ENCODE data around the gene DLG4. TPM values are rescaled to one million over a fixed set of nuclear protein-coding genes. Genes with fewer than 3 reads are reported as not detected.
A peak's percentile ranks its signal among the peaks of the same experiment; 100 is the strongest.
"Not testable (repeated sequence)": the region's sequence is repeated elsewhere in the genome, so short reads cannot be mapped to it uniquely, and the experiment has no call there.

The DLG4 gene
- total RNA-seq, 1 experiment from 2014 or later, result 4.4 TPM

DNA sequence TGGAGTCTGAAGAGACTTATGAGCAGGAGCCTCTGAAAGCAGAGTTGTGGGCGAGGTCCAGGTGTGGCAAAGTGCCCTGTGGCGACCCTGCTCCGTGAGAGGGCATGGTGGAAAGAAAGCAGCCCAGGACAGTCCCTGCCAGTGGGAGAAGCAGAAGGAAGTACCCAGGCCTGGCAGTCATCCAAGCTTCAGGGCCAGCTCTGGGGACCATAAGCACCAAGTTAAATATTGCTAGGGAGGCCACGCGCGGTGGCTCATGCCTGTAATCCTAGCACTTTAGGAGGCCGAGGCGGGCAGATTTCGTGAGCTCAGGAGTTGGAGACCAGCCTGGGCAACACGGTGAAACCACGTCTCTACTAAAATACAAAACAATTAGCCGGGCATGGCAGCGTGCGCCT lies 35.5 kb downstream of the DLG4 start:
- DNase-seq (ENCODE audit: low read depth), result no peak

GRCh38 chr17:7183433-7184090 lies 36.1 kb downstream of the DLG4 start:
- DNase-seq (ENCODE audit: low read depth), result no peak

- DNase-seq (ENCODE audit: low read depth), result not testable (repeated sequence)
Measured at GRCh38 chr17:7182101-7182500, 37.5 kb downstream of the DLG4 start.

GRCh38 chr17:7179317-7180254 lies 40.0 kb downstream of the DLG4 start, which contains the start of gene ASGR1:
TSS of gene ASGR1 (minus strand) at chr17:7179370. CDS start at chr17:7178563, 807 bp downstream.
- DNase-seq (ENCODE audit: low read depth), result no peak

DNA sequence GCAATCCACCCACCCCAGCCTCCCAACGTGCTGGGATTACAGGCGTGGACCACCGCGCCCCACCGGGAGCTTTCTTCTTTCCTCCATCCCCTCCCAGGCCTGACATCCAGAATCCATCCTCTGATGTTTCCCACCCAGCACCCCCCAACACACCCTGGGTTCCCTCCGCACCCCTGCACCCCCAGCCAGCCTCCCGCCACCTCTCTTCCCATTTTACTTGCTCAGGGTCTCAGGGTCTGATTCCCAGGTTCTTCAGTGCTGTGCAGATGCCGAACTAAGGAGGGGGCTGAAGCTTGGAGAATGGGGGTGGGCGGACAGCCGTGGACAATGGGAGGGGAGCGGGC lies 40.7 kb downstream of the DLG4 start:
- no peak for DNase-seq (ENCODE audit: low read depth)

- DNase-seq (ENCODE audit: low read depth), result peak; percentile 55
Measured at GRCh38 chr17:7177954-7178477, 41.6 kb downstream of the DLG4 start.

GRCh38 chr17:7177191-7177953 lies 42.3 kb downstream of the DLG4 start:
- peak; percentile 78 for DNase-seq (ENCODE audit: low read depth)

GRCh38 chr17:7176841-7177190 lies 42.8 kb downstream of the DLG4 start:
- DNase-seq (ENCODE audit: low read depth), result no peak

- DNase-seq (ENCODE audit: low read depth), result no peak
Measured at GRCh38 chr17:7176107-7176840, 43.4 kb downstream of the DLG4 start.

DNA sequence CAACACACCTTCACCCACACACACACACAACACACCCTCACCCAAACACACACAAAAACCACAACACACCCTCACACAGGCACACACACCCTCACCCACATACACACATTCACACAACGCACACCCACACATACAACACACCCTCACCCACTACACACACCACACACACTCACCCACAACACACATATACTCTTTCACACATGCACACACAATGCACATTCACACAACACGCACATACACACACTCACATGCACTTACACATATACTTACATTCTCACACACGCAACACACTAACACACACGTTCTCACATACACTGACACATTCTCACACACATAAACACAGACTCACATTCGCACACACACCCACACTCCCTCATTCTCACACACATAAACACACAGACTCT lies 44.3 kb downstream of the DLG4 start:
- DNase-seq (ENCODE audit: low read depth), result no peak

GRCh38 chr17:7174603-7175326 lies 44.9 kb downstream of the DLG4 start:
- DNase-seq (ENCODE audit: low read depth), result no peak

GRCh38 chr17:7173687-7174602 lies 45.7 kb downstream of the DLG4 start:
- no peak for DNase-seq (ENCODE audit: low read depth)

DNA sequence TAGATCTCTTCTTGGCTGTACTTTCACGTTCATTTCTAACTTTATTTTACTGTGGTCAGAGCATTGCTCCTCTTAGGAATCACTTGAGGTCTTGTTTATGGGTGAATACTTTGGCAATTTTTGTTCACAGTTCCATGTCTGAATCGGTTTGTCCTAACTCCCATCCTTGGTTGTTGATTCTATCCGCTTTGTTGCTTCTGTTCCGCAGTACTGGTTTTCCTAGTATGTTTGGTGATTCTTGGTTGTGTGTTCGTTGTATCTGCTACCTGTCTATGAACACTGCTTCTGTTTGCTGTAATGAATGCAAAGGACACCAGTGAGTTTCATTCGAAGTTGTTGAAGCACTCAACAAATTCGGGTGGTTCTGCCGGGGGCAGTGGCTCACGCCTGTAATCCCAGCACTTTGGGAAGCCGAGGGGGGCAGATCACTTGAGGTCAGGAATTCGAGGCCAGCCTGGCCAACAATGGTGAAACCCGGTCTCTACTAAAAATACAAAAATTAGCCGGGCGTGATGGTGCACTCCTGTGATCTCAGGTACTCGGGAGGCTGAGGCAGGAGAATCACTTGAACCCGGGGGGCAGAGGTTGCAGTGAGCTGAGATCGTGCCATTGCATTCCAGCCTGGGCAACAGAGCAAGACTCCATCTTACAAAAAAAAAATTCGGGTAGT lies 47.0 kb downstream of the DLG4 start:
- DNase-seq (ENCODE audit: low read depth), result not testable (repeated sequence)

DNA sequence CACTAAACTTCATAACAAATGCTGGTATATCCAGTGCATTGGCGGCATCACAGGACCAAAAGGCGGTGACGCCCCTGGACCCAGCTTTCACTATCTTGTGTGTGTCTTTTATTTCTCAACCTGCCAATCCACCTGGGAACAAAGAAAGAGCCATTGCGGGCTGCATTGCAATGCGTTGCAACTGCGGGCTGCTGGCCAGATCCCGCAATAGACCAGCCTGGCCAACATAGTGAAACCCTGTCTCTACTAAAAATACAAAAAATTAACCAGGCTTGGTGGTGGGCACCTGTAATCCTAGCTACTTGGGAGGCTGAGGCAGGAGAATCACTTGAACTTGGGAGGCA lies 50.1 kb downstream of the DLG4 start:
- not testable (repeated sequence) for DNase-seq (ENCODE audit: low read depth)

GRCh38 chr17:7168841-7169564 lies 50.6 kb downstream of the DLG4 start:
- DNase-seq (ENCODE audit: low read depth), result not testable (repeated sequence)

DNA sequence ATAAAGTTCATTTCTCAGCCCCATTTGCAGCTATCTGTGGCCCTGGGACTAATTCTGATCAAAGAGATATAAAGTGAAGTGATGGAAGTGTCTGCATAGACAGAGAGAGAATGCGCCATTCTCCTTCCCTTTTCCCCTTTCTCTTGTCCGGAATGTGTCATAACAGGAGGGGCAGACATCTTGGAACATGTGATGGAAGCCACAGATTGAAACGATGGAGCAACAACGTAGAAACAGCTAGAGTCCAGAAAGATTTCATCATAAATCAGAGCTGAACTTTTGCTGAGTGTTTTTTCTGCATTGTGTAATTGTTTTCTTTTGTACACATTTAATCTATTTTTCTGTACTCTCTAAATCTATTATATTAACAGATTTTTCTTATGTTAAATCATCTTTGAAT lies 51.8 kb downstream of the DLG4 start:
- DNase-seq (ENCODE audit: low read depth), result no peak

GRCh38 chr17:7166873-7167272 lies 52.8 kb downstream of the DLG4 start:
- no peak for DNase-seq (ENCODE audit: low read depth)

- DNase-seq (ENCODE audit: low read depth), result not testable (repeated sequence)
Measured at GRCh38 chr17:7159571-7159970, 60.1 kb downstream of the DLG4 start.
